Keratinocyte (primary cell): ENCODE results near the gene BASP1.

Experiments used
- EZH2 ChIP-seq: IDR thresholded peaks from one replicate; pipeline ENCODE4 v1.6.1; 2012; ENCODE audit warnings: inconsistent platforms, mild to moderate bottlenecking, low read length, moderate library complexity
- TF ChIP-seq, protein P1 (sequence below), 3 experiments: IDR thresholded peaks in 1 of 3; conservative IDR thresholded peaks in 1 of 3; optimal IDR thresholded peaks in 1 of 3; 2 replicates in 2 of 3; 3 replicates in 1 of 3; pipeline versions ENCODE3 to v1.5.1; 2011; ENCODE audit warnings: low read length in 3 of 3, mild to moderate bottlenecking in 3 of 3, moderate library complexity in 2 of 3, control low read depth in 1 of 3, inconsistent platforms in 1 of 3; ENCODE audit not compliant: insufficient read depth in 2 of 3; ENCODE audit errors: extremely low read depth in 1 of 3

DNA sequence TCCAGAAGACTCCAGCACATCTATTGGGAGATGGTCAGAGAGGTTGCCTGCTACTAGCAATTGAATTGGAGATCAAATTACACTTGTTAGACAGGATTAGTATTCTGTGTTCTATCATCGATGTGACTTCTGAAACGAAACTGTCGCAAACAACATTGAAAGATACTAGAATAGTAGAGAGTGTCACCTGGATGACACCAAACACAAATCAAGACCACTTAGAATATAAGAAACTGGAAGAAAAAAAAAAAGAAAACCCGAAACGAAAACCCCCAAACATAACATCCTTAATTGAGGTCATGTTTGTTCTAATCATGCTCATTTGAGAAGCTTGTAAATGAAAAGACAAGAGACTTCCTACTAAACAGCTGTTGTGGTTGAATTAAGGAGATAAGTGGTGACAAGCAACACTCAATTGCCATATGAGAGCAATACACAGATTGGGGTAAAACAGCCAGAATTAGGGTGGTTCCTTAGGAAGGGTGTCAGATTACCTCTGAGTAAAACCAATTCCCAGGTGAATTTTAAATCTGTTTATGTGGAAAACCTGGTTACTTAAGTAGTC lies 97.6 kb downstream of the BASP1 start:
- TF ChIP-seq, protein P1, sequence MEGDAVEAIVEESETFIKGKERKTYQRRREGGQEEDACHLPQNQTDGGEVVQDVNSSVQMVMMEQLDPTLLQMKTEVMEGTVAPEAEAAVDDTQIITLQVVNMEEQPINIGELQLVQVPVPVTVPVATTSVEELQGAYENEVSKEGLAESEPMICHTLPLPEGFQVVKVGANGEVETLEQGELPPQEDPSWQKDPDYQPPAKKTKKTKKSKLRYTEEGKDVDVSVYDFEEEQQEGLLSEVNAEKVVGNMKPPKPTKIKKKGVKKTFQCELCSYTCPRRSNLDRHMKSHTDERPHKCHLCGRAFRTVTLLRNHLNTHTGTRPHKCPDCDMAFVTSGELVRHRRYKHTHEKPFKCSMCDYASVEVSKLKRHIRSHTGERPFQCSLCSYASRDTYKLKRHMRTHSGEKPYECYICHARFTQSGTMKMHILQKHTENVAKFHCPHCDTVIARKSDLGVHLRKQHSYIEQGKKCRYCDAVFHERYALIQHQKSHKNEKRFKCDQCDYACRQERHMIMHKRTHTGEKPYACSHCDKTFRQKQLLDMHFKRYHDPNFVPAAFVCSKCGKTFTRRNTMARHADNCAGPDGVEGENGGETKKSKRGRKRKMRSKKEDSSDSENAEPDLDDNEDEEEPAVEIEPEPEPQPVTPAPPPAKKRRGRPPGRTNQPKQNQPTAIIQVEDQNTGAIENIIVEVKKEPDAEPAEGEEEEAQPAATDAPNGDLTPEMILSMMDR (optimal IDR thresholded peaks at IDR 0.05 in 1 of 3, IDR thresholded peaks at IDR 0.05 in 1 of 3, conservative IDR thresholded peaks at IDR 0.05 in 1 of 3; ENCODE audit: extremely low read depth in 1 of 3, insufficient read depth in 2 of 3, low read length in 3 of 3), result no peak
- no peak for TF ChIP-seq EZH2
